Neural cell (in vitro differentiated cells): Measurements from ENCODE around the gene TOPORS. TPM values are rescaled to one million over a fixed set of nuclear protein-coding genes. Genes with fewer than 3 reads are reported as not detected.

Source experiments
- H2AFZ ChIP-seq: fragments of 200-600, 300-800 bp; sonication (generic), shearing (Covaris generic); 2 replicates; pipeline ENCODE4 v1.6.0; 2014; ENCODE audit warnings: low read depth, mild to moderate bottlenecking, antibody characterized with exemption, low read length, moderate library complexity
- H3F3A ChIP-seq: fragments of 200-600 bp; shearing (Covaris generic); 2 replicates; pipeline ENCODE4 v1.6.1; 2016; ENCODE audit warnings: mild to moderate bottlenecking, moderate library complexity, mixed read lengths, antibody characterized with exemption, low read length; ENCODE audit not compliant: insufficient read depth, poor library complexity, severe bottlenecking
- H3K27ac ChIP-seq: fragments of 200-600, 300-800 bp; sonication (generic), shearing (Covaris generic); 2 replicates; pipeline ENCODE4 v1.5.1; 2014; ENCODE audit warnings: mild to moderate bottlenecking, low read length, moderate library complexity
- H3K27me3 ChIP-seq: fragments of 300-800, 200-600 bp; sonication (generic), shearing (Covaris generic); 2 replicates; pipeline ENCODE4 v1.6.0; 2014; ENCODE audit warnings: mild to moderate bottlenecking, low read depth, low read length, moderate library complexity; ENCODE audit not compliant: insufficient read depth
- H3K36me3 ChIP-seq: fragments of 300-800, 200-600 bp; sonication (generic), shearing (Covaris generic); 2 replicates; pipeline ENCODE4 v1.5.1; 2014; ENCODE audit warnings: mild to moderate bottlenecking, antibody characterized with exemption, low read length, moderate library complexity; ENCODE audit not compliant: insufficient read depth
- H3K4me2 ChIP-seq: fragments of 300-800, 200-600 bp; sonication (generic), shearing (Covaris generic); 2 replicates; pipeline ENCODE4 v1.6.0; 2014; ENCODE audit warnings: mild to moderate bottlenecking, low read length
- H3K4me3 ChIP-seq: fragments of 300-800, 200-600 bp; sonication (generic), shearing (Covaris generic); 2 replicates; pipeline ENCODE4 v1.5.1; 2014; ENCODE audit warnings: mild to moderate bottlenecking, low read length, moderate library complexity
- H3K79me2 ChIP-seq: fragments of 200-600 bp; shearing (Covaris generic); replicated peaks from 2 replicates; pipeline ENCODE4 v1.6.0; 2014; ENCODE audit warnings: mild to moderate bottlenecking, low read length, moderate library complexity; ENCODE audit not compliant: insufficient read depth
- H3K9ac ChIP-seq: fragments of 300-800, 200-600 bp; sonication (generic), shearing (Covaris generic); 2 replicates; pipeline ENCODE4 v1.6.1; 2016; ENCODE audit warnings: mild to moderate bottlenecking, low read length, mixed read lengths
- H3K9me2 ChIP-seq: fragments of 200-600 bp; shearing (Covaris generic); 2 replicates; pipeline ENCODE4 v1.6.1; 2016; ENCODE audit warnings: mild to moderate bottlenecking, low read length, mixed read lengths; ENCODE audit not compliant: insufficient read depth
- H3K9me3 ChIP-seq: fragments of 200-600, 300-800 bp; sonication (generic), shearing (Covaris generic); 2 replicates; pipeline ENCODE4 v1.6.1; 2016; ENCODE audit warnings: mild to moderate bottlenecking, mixed run types, low read length, moderate library complexity, mixed read lengths
- H4K20me1 ChIP-seq: fragments of 200-600 bp; shearing (Covaris generic); 2 replicates; pipeline ENCODE4 v1.6.1; 2016; ENCODE audit warnings: mild to moderate bottlenecking, mixed run types; ENCODE audit not compliant: insufficient read depth
- CTCF ChIP-seq: fragments of 450-650 bp; IDR thresholded peaks from 2 replicates; pipeline ENCODE4 v1.5.1; 2014; ENCODE audit warnings: antibody characterized with exemption, mild to moderate bottlenecking, moderate library complexity; ENCODE audit not compliant: poor library complexity, severe bottlenecking
- EP300 ChIP-seq: fragments of 450-650 bp; conservative IDR thresholded peaks from 2 replicates; pipeline ENCODE4 v1.6.1; 2014; ENCODE audit warnings: antibody characterized with exemption, mild to moderate bottlenecking, moderate library complexity; ENCODE audit not compliant: poor library complexity, severe bottlenecking
- EZH2 ChIP-seq: fragments of 200-600, 300-800 bp; shearing (Covaris generic), sonication (generic); IDR thresholded peaks from 2 replicates; pipeline ENCODE4 v1.6.1; 2014; ENCODE audit warnings: antibody characterized with exemption, low read length, borderline replicate concordance, mild to moderate bottlenecking; ENCODE audit not compliant: insufficient read depth, poor library complexity, severe bottlenecking
- MXI1 ChIP-seq: fragments of 450-650 bp; conservative IDR thresholded peaks from 2 replicates; pipeline ENCODE4 v1.6.1; 2014; ENCODE audit warnings: antibody characterized with exemption, mild to moderate bottlenecking; ENCODE audit not compliant: poor library complexity, severe bottlenecking
- POLR2AphosphoS5 ChIP-seq: IDR thresholded peaks from 2 replicates; pipeline ENCODE4 v1.6.1; 2012
- RAD21 ChIP-seq: fragments of 450-650 bp; conservative IDR thresholded peaks from 2 replicates; pipeline ENCODE4 v1.6.1; 2014; ENCODE audit warnings: antibody characterized with exemption, mild to moderate bottlenecking, moderate library complexity
- REST ChIP-seq: IDR thresholded peaks from 2 replicates; pipeline ENCODE4 v1.6.1; 2012; ENCODE audit warnings: borderline replicate concordance
- SMC3 ChIP-seq: fragments of 450-650 bp; conservative IDR thresholded peaks from 2 replicates; pipeline ENCODE4 v1.6.1; 2014; ENCODE audit warnings: antibody characterized with exemption, mild to moderate bottlenecking, moderate library complexity; ENCODE audit not compliant: poor library complexity
- TAF1 ChIP-seq: IDR thresholded peaks from 2 replicates; pipeline ENCODE4 v1.6.1; 2012; ENCODE audit warnings: low read depth
- polyA plus RNA-seq: library from polyadenylated mRNA; depleted of rRNA; stranded (reverse); fragments of >200 nt; gene quantifications from 2 replicates; pipeline ENCODE4 v1.2.3, GENCODE V29; 2014

The TOPORS gene
- polyA plus RNA-seq, 1 donor from 2014 or later: 18.0 TPM

GRCh38 chr9:32596936-32597335 lies 44.5 kb upstream of the TOPORS start:
- no peak overlapping the region for H3K4me3 ChIP-seq
- H3K27me3 ChIP-seq: no peaks in the 10 kb centered on the region
- H4K20me1 ChIP-seq: no peaks in the 10 kb centered on the region
- no peaks in the 10 kb centered on the region for H3K79me2 ChIP-seq
- TF ChIP-seq SMC3 (no peak), EZH2 (no peak), TAF1 (no peak), RAD21 (no peak), MXI1 (no peak), EP300 (no peak), CTCF (no peak), REST (no peak), POLR2AphosphoS5 (no peak)
- H3K9ac ChIP-seq: no peak overlapping the region
- no peak overlapping the region for H3K4me2 ChIP-seq
- no peak overlapping the region for H3K27ac ChIP-seq
- H2AFZ ChIP-seq: no peak overlapping the region
- no peaks in the 10 kb centered on the region for H3K9me3 ChIP-seq
- H3K36me3 ChIP-seq: no peaks in the 10 kb centered on the region
- no peaks in the 10 kb centered on the region for H3K9me2 ChIP-seq
- no peaks in the 10 kb centered on the region for H3F3A ChIP-seq

- H3K4me3 ChIP-seq: no peak overlapping the region
- no peak overlapping the region for H2AFZ ChIP-seq
- H3K9me2 ChIP-seq: no peaks in the 10 kb centered on the region
- H3K36me3 ChIP-seq: no peaks in the 10 kb centered on the region
- H3K9me3 ChIP-seq: no peaks in the 10 kb centered on the region
- no peaks in the 10 kb centered on the region for H4K20me1 ChIP-seq
- H3F3A ChIP-seq: no peaks in the 10 kb centered on the region
- H3K4me2 ChIP-seq: no peak overlapping the region
- no peak overlapping the region for H3K27ac ChIP-seq
- TF ChIP-seq SMC3: no peak
- TF ChIP-seq TAF1: no peak
- TF ChIP-seq POLR2AphosphoS5: no peak
- TF ChIP-seq MXI1: no peak
- no peak for TF ChIP-seq RAD21
- TF ChIP-seq CTCF: no peak
- no peak for TF ChIP-seq EZH2
- H3K79me2 ChIP-seq: no peaks in the 10 kb centered on the region
- H3K27me3 ChIP-seq: no peaks in the 10 kb centered on the region
- H3K9ac ChIP-seq: no peak overlapping the region
These were observed 43.9 kb upstream of the TOPORS start for GRCh38 chr9:32596096-32596865.
